Liver (tissue), 3 donors: ENCODE results near the gene TMEM272.

ENCODE experiments used
- ATF3 ChIP-seq: IDR thresholded peaks from 2 replicates; pipeline ENCODE4 v1.6.1; 2016; ENCODE audit warnings: antibody characterized with exemption
- CTCF ChIP-seq: fragments of 150-350 bp; IDR thresholded peaks from 2 replicates; pipeline ENCODE4 v1.5.1; 2017; ENCODE audit warnings: improper control_type of control experiment, low read depth, low read length; ENCODE audit not compliant: missing input control
- EGR1 ChIP-seq, 2 donors: IDR thresholded peaks; 2 replicates each; pipeline ENCODE4 v1.6.1; 2016 to 2018; ENCODE audit warnings: antibody characterized with exemption in 2 of 2, low read depth in 2 of 2
- JUND ChIP-seq, 2 donors: IDR thresholded peaks; 2 replicates each; pipeline ENCODE4 v1.6.1; 2016; ENCODE audit warnings: antibody characterized with exemption in 2 of 2
- REST ChIP-seq: IDR thresholded peaks from 2 replicates; pipeline ENCODE4 v1.6.1; 2016; ENCODE audit warnings: antibody characterized with exemption, mild to moderate bottlenecking
- YY1 ChIP-seq: IDR thresholded peaks from 2 replicates; pipeline ENCODE4 v1.6.1; 2016; ENCODE audit warnings: antibody characterized with exemption, mild to moderate bottlenecking
- ZBTB33 ChIP-seq: IDR thresholded peaks from 2 replicates; pipeline ENCODE4 v1.6.1; 2016; ENCODE audit warnings: antibody characterized with exemption
- donor health status: healthy.
- donor health status: healthy.

DNA sequence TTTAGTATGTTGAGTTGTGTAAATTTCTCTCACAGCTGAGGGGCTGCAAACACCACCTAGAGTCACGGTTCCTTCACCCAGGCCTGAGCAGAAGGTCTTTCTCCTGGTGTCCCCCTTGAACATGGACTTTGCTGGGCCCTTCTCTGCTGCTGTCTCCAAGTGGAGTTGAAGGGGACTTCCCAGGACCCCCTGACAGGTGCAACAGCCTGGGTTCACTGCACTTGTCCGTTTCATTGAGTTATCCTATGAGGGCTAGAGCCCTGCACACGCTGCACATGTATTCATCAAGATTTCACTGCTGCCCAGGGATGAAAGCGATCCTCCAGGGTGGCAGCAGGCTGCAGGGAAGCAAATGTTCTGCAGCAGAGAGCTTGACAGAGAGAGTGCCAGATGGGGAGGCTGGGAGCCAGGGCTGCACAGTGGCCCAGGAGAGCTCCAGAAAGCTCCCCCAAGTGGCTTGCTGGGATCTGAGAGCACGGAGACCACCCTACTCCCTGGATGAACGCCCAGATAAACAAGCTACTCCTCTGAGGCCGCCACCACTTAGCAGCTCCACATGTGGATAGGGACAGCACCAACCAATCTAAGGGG lies 10.3 kb downstream of the TMEM272 start:
- TF ChIP-seq REST (no peak), EGR1 (IDR thresholded peaks at IDR 0.05; ENCODE audit: low read depth in 2 of 2) (no peak), CTCF (no peak), YY1 (no peak), JUND (IDR thresholded peaks at IDR 0.05) (no peak), ZBTB33 (no peak), ATF3 (no peak)
